WERI-Rb-1 (cell line): Measurements from ENCODE around the gene LSM4.

Experiments
- DNase-seq: peaks from one replicate; pipeline ENCODE4 v3.0.0-alpha.2; 2020
- H3K27ac ChIP-seq: fragments of 250-450 bp; sonication (Bioruptor Pico); 2 replicates; pipeline ENCODE4 v1.5.1; 2020; ENCODE audit warnings: mild to moderate bottlenecking, moderate library complexity
- H3K27me3 ChIP-seq: fragments of 250-450 bp; sonication (Bioruptor Pico); 2 replicates; pipeline ENCODE4 v1.5.1; 2021; ENCODE audit warnings: mild to moderate bottlenecking, low read depth, moderate library complexity; ENCODE audit not compliant: insufficient read depth, severe bottlenecking
- H3K36me3 ChIP-seq: fragments of 250-450 bp; sonication (Bioruptor Pico); 2 replicates; pipeline ENCODE4 v1.5.1; 2020; ENCODE audit warnings: mild to moderate bottlenecking, moderate library complexity
- H3K4me3 ChIP-seq: 2 replicates; pipeline ENCODE4 v1.5.1; 2011; ENCODE audit warnings: low read depth, mild to moderate bottlenecking, control low read depth, low read length
- H3K9me3 ChIP-seq: fragments of 250-450 bp; sonication (Bioruptor Pico); 2 replicates; pipeline ENCODE4 v1.5.1; 2021; ENCODE audit warnings: mild to moderate bottlenecking, moderate library complexity; ENCODE audit not compliant: severe bottlenecking
- TF ChIP-seq, protein P1 (sequence below): IDR thresholded peaks from 2 replicates; pipeline ENCODE4 v1.5.1; 2011; ENCODE audit warnings: low read depth, mild to moderate bottlenecking, control low read depth, inconsistent platforms, low read length

LSM4 gene

GRCh38 chr19:18266771-18267686 lies 55.8 kb downstream of the LSM4 start:
- TF ChIP-seq, protein P1, sequence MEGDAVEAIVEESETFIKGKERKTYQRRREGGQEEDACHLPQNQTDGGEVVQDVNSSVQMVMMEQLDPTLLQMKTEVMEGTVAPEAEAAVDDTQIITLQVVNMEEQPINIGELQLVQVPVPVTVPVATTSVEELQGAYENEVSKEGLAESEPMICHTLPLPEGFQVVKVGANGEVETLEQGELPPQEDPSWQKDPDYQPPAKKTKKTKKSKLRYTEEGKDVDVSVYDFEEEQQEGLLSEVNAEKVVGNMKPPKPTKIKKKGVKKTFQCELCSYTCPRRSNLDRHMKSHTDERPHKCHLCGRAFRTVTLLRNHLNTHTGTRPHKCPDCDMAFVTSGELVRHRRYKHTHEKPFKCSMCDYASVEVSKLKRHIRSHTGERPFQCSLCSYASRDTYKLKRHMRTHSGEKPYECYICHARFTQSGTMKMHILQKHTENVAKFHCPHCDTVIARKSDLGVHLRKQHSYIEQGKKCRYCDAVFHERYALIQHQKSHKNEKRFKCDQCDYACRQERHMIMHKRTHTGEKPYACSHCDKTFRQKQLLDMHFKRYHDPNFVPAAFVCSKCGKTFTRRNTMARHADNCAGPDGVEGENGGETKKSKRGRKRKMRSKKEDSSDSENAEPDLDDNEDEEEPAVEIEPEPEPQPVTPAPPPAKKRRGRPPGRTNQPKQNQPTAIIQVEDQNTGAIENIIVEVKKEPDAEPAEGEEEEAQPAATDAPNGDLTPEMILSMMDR = no peak
- H3K27me3 ChIP-seq = no peaks in the 10 kb centered on the region
- no peaks in the 10 kb centered on the region for H3K9me3 ChIP-seq
- no peak overlapping the region for H3K4me3 ChIP-seq
- peaks cover 30% of the 10 kb centered on the region for H3K36me3 ChIP-seq
- no peak overlapping the region for H3K27ac ChIP-seq
- DNase-seq = no peak

DNA sequence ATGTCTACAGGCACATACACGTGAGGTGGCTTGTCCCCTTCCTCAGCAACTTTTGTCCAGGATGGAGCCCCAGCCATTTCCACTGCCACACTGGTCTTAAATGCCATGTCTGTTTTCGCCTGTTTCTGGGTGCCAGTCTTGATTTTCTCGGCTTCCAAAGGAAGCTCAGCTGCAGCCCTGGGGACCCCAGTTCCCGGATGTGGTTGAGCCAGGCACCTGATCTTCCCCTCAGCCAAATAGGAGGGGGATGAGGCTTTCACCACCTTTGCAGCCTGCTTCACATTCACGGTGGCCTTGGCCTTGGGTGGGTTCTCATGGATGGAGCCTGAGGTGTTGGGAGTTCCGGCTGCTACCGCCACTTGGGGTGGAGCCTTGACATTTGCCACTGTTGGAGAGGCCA lies 57.3 kb downstream of the LSM4 start:
- DNase-seq = no peak
- TF ChIP-seq, protein P1 = no peak
- peaks cover 30% of the 10 kb centered on the region for H3K36me3 ChIP-seq
- no peak overlapping the region for H3K27ac ChIP-seq
- no peak overlapping the region for H3K4me3 ChIP-seq
- H3K9me3 ChIP-seq = no peaks in the 10 kb centered on the region
- no peaks in the 10 kb centered on the region for H3K27me3 ChIP-seq

DNA sequence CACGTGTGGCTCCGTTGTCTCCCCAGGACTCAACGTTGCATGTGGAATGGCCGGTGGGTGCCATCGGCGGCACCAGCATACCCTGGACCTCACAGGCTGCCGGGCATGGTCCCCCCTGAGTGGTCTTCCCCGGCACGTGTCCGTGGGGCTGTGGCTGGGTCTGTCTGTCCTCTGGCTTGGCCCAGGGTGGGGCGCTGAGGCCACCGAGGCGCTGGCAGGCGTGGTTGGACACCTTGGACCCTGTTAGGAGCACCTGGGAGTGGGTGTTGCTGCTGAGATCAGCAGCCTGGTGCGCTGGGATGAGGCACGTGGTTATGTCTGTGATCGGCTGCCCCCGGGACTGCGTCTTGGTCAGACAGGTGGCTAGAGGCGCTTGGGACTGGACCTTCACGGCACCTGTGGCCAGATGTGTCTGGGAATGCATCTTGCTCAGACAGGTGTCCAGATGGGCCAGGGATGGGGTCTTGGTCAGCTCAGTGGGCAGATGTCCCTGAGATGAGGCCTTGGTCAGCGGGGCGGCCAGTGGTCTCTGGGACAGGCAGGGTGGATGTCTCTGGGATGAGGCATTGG lies 57.8 kb downstream of the LSM4 start:
- no peak overlapping the region for H3K27ac ChIP-seq
- TF ChIP-seq, protein P1 = no peak
- H3K36me3 ChIP-seq = peaks cover 30% of the 10 kb centered on the region
- DNase-seq = no peak
- no peaks in the 10 kb centered on the region for H3K9me3 ChIP-seq
- no peak overlapping the region for H3K4me3 ChIP-seq
- H3K27me3 ChIP-seq = no peaks in the 10 kb centered on the region

GRCh38 chr19:18264137-18264854 lies 58.6 kb downstream of the LSM4 start:
- H3K4me3 ChIP-seq = no peak overlapping the region
- no peak for DNase-seq
- H3K36me3 ChIP-seq = peaks cover 30% of the 10 kb centered on the region
- H3K9me3 ChIP-seq = no peaks in the 10 kb centered on the region
- no peak overlapping the region for H3K27ac ChIP-seq
- H3K27me3 ChIP-seq = no peaks in the 10 kb centered on the region
- TF ChIP-seq, protein P1 = no peak

DNA sequence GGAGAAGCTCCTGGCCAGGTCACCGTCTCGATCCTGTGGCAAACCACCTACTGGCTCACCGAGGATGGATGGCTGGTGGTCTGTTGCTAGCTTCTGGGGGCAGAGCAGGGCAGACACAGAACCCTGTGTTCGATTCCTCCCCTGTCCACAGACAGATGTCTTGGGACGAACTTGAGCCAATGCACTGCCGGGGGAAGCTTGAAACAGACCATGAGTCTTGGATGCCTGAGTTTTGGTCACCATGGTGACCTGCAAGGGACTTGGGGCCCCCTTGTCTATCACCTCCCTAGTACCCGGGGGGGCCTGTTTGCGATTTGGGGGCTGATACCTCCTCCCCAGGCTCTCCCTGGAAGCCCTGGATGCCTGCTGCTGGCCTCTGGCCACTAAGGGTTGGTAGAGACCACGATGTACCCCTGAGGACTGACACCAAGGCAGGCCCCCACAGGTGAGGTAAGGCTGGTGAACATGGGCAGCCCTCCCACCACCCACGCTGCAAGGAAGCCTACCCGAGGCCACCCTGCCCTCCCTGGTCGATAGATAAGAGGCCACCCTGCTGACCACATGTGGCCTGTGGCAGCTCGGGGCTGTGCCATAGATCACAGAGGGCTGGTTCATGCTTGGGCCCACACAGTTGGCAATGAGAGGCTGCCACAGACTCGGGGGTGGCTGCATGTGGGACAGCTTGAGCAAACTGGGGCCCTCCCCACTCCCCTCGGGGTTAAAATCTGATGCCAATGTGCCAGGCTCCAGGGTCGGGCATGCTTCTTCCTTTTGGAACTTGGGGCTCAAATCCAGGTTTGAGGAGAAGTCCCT lies 59.3 kb downstream of the LSM4 start:
- peaks cover 30% of the 10 kb centered on the region for H3K36me3 ChIP-seq
- H3K9me3 ChIP-seq = no peaks in the 10 kb centered on the region
- H3K4me3 ChIP-seq = no peak overlapping the region
- H3K27me3 ChIP-seq = no peaks in the 10 kb centered on the region
- no peak overlapping the region for H3K27ac ChIP-seq
- TF ChIP-seq, protein P1 = no peak
- DNase-seq = no peak
